Measurements from ENCODE around the gene NRAP. TPM values are rescaled to one million over a fixed set of nuclear protein-coding genes. Genes with fewer than 3 reads are reported as not detected.

The NRAP gene
- total and polyA plus RNA-seq, 2 experiments from 2014 or later: not detected

DNA sequence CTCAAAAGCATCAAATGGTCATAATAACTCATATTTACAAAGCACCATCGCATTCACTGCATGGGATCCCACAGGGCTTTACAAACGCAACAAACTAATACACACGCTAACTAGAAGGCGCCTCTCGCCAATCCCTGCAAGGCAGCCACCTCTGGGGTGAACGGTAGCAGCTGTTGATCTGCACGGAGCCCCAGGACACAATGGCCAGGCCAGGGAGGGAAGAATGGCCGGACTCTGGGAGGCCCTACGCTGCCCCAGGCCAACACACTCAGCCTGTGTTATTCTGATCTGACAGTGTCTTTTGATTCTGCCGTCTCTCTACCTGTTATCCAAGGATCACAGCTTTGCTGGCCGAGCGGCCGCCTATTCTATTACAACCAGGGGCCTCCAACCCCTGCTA, 69.2 kb downstream of the NRAP start:
- no peak for DNase-seq (ENCODE audit: low spot score)
- Histone ChIP-seq H3K27ac (ENCODE audit: low read depth) (no peak overlapping the region), H3K79me2 (replicated peaks; ENCODE audit: insufficient read depth) (no peaks in the 10 kb centered on the region), H3K4me2 (no peak overlapping the region), H3K4me3 (no peak overlapping the region), H3K27me3 (ENCODE audit: insufficient read depth) (no peaks in the 10 kb centered on the region), H3K4me1 (ENCODE audit: insufficient read depth) (no peaks in the 10 kb centered on the region), H3K36me3 (ENCODE audit: insufficient read depth) (no peaks in the 10 kb centered on the region), H2AFZ (no peak overlapping the region), H3F3A (replicated peaks; ENCODE audit: low read depth) (no peaks in the 10 kb centered on the region), H4K20me1 (replicated peaks; ENCODE audit: insufficient read depth) (no peaks in the 10 kb centered on the region), H3K9me2 (ENCODE audit: insufficient read depth) (no peaks in the 10 kb centered on the region)
- H3K4me3 Mint-ChIP-seq: no peak overlapping the region
- H3K36me3 Mint-ChIP-seq (ENCODE audit: low read depth): no peaks in the 10 kb centered on the region
- H3K27me3 Mint-ChIP-seq (ENCODE audit: insufficient read depth, low read depth, poor library complexity): peaks cover 4% of the 10 kb centered on the region
- no peak overlapping the region for H3K27ac Mint-ChIP-seq
- TF ChIP-seq JUNB (IDR thresholded peaks at IDR 0.05; ENCODE audit: unreplicated experiment): no peak
- TF ChIP-seq EZH2phosphoT487 (IDR thresholded peaks at IDR 0.05; ENCODE audit: unreplicated experiment): no peak
- TF ChIP-seq, protein P1, sequence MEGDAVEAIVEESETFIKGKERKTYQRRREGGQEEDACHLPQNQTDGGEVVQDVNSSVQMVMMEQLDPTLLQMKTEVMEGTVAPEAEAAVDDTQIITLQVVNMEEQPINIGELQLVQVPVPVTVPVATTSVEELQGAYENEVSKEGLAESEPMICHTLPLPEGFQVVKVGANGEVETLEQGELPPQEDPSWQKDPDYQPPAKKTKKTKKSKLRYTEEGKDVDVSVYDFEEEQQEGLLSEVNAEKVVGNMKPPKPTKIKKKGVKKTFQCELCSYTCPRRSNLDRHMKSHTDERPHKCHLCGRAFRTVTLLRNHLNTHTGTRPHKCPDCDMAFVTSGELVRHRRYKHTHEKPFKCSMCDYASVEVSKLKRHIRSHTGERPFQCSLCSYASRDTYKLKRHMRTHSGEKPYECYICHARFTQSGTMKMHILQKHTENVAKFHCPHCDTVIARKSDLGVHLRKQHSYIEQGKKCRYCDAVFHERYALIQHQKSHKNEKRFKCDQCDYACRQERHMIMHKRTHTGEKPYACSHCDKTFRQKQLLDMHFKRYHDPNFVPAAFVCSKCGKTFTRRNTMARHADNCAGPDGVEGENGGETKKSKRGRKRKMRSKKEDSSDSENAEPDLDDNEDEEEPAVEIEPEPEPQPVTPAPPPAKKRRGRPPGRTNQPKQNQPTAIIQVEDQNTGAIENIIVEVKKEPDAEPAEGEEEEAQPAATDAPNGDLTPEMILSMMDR (conservative IDR thresholded peaks at IDR 0.05; ENCODE audit: low read depth in 2 of 2): no peak
- no peak for TF ChIP-seq ZNF114 (CRISPR knock-in tag; IDR thresholded peaks at IDR 0.05)
- TF ChIP-seq, protein P2, sequence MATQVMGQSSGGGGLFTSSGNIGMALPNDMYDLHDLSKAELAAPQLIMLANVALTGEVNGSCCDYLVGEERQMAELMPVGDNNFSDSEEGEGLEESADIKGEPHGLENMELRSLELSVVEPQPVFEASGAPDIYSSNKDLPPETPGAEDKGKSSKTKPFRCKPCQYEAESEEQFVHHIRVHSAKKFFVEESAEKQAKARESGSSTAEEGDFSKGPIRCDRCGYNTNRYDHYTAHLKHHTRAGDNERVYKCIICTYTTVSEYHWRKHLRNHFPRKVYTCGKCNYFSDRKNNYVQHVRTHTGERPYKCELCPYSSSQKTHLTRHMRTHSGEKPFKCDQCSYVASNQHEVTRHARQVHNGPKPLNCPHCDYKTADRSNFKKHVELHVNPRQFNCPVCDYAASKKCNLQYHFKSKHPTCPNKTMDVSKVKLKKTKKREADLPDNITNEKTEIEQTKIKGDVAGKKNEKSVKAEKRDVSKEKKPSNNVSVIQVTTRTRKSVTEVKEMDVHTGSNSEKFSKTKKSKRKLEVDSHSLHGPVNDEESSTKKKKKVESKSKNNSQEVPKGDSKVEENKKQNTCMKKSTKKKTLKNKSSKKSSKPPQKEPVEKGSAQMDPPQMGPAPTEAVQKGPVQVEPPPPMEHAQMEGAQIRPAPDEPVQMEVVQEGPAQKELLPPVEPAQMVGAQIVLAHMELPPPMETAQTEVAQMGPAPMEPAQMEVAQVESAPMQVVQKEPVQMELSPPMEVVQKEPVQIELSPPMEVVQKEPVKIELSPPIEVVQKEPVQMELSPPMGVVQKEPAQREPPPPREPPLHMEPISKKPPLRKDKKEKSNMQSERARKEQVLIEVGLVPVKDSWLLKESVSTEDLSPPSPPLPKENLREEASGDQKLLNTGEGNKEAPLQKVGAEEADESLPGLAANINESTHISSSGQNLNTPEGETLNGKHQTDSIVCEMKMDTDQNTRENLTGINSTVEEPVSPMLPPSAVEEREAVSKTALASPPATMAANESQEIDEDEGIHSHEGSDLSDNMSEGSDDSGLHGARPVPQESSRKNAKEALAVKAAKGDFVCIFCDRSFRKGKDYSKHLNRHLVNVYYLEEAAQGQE (IDR thresholded peaks at IDR 0.05; ENCODE audit: unreplicated experiment): no peak
- TF ChIP-seq POLR2AphosphoS5 (IDR thresholded peaks at IDR 0.05; ENCODE audit: low read depth): no peak
- TF ChIP-seq, protein P3, sequence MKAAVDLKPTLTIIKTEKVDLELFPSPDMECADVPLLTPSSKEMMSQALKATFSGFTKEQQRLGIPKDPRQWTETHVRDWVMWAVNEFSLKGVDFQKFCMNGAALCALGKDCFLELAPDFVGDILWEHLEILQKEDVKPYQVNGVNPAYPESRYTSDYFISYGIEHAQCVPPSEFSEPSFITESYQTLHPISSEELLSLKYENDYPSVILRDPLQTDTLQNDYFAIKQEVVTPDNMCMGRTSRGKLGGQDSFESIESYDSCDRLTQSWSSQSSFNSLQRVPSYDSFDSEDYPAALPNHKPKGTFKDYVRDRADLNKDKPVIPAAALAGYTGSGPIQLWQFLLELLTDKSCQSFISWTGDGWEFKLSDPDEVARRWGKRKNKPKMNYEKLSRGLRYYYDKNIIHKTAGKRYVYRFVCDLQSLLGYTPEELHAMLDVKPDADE (IDR thresholded peaks at IDR 0.05): no peak
- TF ChIP-seq, protein P4, sequence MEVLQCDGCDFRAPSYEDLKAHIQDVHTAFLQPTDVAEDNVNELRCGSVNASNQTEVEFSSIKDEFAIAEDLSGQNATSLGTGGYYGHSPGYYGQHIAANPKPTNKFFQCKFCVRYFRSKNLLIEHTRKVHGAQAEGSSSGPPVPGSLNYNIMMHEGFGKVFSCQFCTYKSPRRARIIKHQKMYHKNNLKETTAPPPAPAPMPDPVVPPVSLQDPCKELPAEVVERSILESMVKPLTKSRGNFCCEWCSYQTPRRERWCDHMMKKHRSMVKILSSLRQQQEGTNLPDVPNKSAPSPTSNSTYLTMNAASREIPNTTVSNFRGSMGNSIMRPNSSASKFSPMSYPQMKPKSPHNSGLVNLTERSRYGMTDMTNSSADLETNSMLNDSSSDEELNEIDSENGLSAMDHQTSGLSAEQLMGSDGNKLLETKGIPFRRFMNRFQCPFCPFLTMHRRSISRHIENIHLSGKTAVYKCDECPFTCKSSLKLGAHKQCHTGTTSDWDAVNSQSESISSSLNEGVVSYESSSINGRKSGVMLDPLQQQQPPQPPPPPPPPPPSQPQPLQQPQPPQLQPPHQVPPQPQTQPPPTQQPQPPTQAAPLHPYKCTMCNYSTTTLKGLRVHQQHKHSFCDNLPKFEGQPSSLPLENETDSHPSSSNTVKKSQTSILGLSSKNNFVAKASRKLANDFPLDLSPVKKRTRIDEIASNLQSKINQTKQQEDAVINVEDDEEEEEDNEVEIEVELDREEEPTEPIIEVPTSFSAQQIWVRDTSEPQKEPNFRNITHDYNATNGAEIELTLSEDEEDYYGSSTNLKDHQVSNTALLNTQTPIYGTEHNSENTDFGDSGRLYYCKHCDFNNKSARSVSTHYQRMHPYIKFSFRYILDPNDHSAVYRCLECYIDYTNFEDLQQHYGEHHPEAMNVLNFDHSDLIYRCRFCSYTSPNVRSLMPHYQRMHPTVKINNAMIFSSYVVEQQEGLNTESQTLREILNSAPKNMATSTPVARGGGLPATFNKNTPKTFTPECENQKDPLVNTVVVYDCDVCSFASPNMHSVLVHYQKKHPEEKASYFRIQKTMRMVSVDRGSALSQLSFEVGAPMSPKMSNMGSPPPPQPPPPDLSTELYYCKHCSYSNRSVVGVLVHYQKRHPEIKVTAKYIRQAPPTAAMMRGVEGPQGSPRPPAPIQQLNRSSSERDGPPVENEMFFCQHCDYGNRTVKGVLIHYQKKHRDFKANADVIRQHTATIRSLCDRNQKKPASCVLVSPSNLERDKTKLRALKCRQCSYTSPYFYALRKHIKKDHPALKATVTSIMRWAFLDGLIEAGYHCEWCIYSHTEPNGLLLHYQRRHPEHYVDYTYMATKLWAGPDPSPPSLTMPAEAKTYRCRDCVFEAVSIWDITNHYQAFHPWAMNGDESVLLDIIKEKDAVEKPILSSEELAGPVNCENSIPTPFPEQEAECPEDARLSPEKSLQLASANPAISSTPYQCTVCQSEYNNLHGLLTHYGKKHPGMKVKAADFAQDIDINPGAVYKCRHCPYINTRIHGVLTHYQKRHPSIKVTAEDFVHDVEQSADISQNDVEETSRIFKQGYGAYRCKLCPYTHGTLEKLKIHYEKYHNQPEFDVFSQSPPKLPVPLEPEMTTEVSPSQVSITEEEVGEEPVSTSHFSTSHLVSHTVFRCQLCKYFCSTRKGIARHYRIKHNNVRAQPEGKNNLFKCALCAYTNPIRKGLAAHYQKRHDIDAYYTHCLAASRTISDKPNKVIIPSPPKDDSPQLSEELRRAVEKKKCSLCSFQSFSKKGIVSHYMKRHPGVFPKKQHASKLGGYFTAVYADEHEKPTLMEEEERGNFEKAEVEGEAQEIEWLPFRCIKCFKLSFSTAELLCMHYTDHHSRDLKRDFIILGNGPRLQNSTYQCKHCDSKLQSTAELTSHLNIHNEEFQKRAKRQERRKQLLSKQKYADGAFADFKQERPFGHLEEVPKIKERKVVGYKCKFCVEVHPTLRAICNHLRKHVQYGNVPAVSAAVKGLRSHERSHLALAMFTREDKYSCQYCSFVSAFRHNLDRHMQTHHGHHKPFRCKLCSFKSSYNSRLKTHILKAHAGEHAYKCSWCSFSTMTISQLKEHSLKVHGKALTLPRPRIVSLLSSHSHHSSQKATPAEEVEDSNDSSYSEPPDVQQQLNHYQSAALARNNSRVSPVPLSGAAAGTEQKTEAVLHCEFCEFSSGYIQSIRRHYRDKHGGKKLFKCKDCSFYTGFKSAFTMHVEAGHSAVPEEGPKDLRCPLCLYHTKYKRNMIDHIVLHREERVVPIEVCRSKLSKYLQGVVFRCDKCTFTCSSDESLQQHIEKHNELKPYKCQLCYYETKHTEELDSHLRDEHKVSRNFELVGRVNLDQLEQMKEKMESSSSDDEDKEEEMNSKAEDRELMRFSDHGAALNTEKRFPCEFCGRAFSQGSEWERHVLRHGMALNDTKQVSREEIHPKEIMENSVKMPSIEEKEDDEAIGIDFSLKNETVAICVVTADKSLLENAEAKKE (CRISPR knock-in tag; IDR thresholded peaks at IDR 0.05): no peak
- no peak for TF ChIP-seq STAT1 (IDR thresholded peaks at IDR 0.05; ENCODE audit: unreplicated experiment)
- no peak for TF ChIP-seq ZNF331 (CRISPR knock-in tag; IDR thresholded peaks at IDR 0.05; ENCODE audit: low read depth)
- H3K4me1 Mint-ChIP-seq: no peaks in the 10 kb centered on the region
- peak; percentile 68 for ATAC-seq
- H3K9me3 Mint-ChIP-seq: no peaks in the 10 kb centered on the region

Data from GM23338 (cell line).